Renal cortical epithelial cell (primary cell): ENCODE data around the gene C19orf44. TPM values are rescaled to one million over a fixed set of nuclear protein-coding genes. Genes with fewer than 3 reads are reported as not detected.
A peak's percentile ranks its signal among the peaks of the same experiment; 100 is the strongest.
"Not testable (repeated sequence)": the region's sequence is repeated elsewhere in the genome, so short reads cannot be mapped to it uniquely, and the experiment has no call there.

Experiments
- DNase-seq: peaks from one replicate; pipeline ENCODE4 v3.0.0-alpha.2; 2011; ENCODE audit warnings: low read depth
- total RNA-seq: library from RNA; depleted of rRNA; stranded (reverse); fragments of >200 nt; gene quantifications from 2 replicates; pipeline ENCODE4 v1.2.3, GENCODE V29; 2014

C19orf44 gene
- total RNA-seq, 1 donor from 2014 or later, result 11.3 TPM

DNA sequence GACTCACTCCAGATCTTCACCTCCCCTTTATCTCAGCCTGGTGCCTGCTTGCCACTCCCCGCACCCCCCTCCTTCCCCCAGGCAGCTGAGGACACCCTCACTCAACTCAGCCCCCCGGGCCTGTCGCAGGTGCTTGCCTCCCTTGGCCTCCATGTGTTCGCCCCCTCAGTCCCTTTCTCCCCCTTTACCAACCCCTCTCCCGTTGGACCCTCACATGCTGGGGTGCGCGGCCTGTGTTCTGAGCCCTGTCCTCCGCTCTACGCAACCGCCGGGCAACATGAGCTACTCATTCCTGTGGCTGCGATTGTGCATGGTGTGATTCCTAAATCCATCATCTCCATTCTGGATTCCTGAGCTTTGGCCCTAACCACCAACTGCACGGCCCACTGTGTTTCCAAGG lies 40.9 kb downstream of the C19orf44 start:
- no peak for DNase-seq

DNA sequence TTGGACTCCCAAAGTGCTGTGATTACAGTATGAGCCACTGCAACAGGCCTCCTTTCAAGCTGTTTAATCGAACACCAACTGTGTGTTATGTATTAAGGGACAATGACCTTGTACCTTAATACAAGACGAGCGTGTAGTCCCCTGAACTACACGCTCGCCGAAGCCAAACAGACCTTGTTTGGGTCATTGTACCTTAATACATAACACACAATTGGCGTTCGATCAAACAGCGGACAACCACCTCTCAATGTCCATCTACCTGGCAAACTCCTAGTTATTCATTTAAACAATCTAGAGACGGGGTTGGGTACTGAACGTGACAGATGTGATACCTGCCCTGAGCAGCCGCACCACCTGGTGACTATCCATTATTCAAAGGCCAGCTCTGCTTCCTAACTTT lies 44.8 kb downstream of the C19orf44 start:
- DNase-seq, result no peak

DNA sequence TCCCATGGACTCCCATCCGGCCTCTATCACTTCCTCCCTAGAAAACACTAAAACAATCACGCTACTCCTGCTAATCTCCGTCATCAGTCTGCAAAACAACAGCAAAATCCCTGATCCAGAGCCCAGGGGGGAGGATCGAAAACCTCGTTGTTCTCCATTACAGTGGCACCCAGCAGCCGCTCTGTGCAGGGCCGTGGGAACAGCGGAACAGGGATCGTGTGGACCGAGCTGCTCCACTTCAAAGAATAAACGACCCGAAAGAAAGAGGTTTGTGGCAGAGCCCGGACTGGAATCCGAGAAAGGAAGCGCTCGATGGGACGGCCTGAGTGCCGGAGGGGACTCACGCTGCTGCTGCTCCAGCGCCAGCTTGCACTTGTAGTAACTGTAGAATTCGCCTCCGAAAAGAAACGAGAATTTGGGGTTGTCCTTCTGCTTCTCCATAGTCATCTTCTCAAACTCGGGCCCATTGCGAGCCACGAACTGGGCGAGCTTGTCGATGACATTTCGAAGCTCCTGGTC lies 45.4 kb downstream of the C19orf44 start:
- no peak for DNase-seq

DNA sequence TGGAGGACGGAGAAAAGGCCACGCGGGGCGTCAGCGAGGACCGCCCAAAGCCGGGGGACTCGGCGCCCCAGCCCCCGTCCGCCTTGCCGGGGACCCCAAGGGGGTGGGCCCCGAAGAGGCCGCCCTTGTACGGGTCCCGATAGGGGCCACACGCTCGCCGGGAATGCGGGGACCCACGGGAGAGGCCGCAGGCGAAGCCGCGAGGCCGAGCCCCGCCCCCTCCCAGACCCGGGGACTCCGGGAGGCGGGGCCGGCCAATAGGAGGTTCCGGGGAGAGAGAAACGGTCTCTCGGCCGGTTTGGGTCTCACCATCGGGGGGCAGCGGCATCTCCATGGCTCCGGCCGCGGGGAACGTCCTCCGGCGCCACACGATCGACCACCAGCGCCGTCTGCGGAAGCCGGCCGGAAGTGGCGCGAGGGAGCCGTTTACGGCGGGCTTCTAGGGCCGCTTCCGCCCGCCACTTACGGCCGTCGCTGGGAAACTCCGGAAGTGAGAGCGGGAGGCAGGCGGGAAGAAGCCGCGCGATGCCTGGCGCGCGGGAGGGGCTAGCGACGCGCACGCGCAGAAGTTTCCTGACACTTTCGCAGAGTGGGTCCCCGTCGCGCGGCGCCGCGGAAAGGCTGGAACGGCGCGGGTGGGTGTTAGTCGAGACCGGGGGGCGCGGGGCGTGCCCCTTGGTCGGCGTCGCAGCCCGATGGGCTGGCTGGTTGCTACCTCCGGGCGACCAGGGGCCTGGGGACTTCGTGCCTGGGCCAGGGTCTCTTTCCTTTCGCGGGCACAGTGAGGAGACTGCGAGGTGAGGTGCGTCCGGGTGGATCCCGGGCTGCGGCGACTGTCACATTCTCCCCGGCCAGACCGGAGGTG lies 46.1 kb downstream of the C19orf44 start, which contains the start of gene CHERP:
Gene CHERP (minus strand): TSS at position 393 of the 865 bp plus-strand sequence. CDS start 59 bp downstream, at position 334.
- peak; percentile 78 for DNase-seq

DNA sequence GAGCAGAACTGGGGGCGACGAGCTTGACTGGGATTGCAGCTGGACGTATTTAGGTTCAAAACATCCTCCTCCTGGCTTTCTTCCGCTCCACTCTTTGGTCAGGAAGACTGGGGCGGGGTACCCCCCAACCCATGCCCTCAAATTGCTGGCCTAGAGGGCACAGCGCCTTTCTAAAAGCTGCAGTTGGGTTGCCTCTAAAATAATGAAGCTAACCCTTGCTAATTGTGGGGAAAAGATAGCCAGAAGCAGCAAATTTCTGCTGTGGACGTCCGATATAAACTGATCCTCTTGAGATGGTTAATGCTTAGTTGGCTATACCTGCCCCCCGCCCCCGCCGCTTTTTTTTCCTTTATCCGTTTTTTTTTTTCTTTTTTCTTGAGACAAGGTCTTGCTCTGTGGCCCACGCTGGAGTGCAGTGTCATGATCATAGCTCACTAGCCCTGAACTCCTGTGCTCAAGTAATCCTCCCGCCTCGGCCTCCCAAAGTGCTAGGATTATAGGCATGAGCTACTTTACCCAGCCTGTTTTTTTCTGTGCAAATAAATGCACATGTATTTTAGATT lies 46.8 kb downstream of the C19orf44 start:
- DNase-seq, result no peak

DNA sequence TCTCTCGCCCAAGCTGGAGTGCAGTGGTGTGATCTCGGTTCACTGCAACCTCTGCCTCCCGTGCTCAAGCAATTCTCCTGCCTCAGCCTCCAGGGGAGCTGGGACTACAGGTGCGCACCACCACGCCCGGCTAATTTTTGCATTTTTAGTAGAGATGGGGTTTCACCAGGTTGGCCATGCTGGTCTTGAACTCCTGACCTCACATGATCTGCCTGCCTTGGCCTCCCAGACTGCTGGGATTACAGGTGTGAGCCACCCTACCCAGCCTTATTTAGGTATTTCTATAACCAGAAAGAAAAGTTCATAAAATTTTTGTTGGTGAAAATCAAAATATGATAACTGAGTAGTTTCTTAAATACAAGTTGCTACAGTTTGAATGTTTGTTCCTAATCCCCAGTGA lies 47.5 kb downstream of the C19orf44 start:
- not testable (repeated sequence) for DNase-seq

DNA sequence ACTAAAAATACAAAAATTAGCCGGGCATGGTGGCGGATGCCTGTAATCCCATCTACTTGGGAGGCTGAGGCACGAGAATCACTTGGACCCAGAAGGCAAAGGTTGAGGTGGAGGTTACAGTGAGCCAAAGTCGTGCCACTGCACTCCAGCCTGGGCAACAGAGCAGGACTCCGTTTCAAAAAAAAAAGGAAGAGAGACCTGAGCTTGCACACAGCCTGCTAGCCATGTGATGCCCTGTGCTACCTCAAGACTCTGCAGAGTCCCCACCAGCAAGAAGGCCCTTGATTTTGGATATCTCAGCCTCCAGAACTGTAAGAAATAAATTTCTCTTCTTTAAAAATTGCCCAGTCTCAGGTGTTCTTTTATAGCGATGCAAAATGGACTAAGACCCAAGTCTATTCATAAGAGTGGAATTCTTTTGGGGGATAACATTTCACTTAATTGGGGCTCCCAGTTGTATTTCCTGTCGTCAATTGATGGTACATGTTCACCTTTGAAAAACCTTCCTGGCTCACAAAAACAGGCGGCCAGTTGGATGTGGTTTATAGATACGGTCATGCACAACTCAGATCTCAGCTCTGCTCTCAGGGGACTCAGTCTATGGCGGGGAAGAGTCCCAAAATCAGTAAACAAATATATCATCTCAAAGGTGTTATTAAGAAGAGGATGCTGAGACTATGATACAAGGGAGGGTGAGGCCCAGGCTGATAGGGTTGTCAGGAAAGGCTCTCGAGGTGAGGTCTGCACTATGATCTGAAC lies 48.5 kb downstream of the C19orf44 start:
- no peak for DNase-seq

DNA sequence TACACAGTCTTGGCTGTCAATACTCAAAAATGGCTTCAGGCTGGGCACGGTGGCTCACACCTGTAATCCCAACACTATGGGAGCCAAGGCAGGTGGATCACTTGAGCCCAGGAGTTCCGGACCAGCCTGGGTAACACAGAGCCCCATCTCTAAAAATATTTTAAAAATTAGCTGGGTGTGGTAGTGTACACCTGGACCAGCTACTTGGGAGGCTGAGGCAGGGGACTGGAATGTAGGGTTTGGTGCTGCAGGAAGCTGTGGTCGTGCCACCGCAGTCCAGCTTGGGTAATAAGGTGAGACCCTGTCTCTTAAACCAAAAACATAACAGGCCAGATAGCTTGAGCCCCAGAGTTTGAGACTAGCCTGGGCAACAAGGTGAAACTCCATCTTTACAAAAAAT lies 52.8 kb downstream of the C19orf44 start:
- no peak for DNase-seq

DNA sequence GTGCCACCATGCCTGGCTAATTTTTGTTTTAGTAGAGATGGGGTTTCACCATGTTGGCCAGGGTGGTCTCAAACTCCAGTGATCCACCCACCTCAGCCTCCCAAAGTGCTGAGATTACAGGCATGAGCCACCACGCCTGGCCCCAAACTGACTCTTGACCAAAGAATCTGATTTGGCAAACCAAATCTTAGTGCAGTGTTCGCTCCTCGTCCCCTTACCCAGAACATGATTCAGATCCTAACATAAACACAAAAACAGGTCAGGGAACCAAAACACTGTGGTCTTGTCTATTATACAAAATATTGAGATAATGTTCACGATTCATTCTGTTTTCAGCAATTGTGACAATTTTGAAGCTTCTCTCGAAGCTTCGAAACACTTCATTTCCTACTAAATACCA lies 55.7 kb downstream of the C19orf44 start:
- not testable (repeated sequence) for DNase-seq

DNA sequence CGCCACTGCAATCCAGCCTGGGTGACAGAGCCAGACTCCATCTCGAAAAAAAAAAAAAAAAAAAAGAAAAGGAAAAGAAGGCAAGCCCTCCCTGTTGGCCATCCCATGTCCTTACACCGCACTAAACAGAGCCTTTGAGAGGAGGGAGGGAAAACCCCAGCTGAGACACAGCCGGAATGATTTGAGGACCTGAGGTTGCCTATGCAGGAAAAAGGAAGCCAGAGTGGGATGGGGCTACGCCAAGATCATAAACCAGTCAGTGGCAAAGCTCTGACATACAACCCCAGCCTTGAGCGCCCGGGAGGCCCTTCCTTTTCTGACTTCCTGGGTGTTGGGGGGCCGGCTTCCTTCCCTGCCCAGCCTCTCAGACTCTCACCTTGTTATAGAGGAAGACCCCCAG lies 58.6 kb downstream of the C19orf44 start:
- DNase-seq, result no peak

DNA sequence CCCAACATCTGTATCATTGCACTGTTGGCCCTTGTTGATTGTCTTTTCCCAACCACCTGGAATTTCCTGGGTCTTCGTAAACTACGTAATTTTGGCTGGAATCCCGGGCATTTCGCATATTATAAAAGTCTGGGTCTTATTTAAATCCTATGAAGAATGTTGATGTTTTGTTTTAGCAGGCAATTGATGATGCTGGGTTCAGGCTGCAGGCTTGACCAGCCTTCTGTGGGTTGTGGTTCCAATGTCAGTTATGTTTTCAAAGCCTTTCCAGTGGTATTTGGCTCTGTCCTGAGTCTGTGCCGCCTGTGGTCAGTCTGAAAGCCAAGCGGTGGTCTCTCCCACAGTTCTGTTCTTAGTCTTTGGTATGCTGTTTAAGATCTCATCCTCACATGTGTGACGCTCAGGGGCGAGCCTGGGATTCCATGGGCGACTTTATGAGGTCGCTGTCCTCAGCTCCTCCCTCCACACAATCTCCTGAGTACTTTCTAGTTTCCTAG lies 63.6 kb downstream of the C19orf44 start:
- DNase-seq, result no peak

DNA sequence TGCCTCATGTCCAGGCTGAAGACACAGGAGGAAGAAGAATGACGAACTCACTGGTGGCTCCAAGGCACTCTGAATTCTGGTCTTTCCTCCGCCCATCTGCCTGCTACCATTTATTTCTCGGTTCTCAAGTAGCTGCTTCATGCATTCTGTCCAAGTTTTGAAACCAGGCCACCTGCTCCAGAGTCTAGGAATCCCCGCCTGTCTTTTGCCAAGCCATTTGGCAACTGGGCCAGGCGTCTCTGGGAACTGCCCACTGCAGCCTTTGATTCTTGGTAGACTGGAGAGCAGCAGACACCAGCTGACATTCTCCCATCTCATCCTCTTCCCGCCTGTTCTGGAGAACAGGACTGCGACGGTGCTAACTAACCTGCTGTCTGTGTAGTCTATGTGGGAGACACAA lies 65.2 kb downstream of the C19orf44 start:
- no peak for DNase-seq

DNA sequence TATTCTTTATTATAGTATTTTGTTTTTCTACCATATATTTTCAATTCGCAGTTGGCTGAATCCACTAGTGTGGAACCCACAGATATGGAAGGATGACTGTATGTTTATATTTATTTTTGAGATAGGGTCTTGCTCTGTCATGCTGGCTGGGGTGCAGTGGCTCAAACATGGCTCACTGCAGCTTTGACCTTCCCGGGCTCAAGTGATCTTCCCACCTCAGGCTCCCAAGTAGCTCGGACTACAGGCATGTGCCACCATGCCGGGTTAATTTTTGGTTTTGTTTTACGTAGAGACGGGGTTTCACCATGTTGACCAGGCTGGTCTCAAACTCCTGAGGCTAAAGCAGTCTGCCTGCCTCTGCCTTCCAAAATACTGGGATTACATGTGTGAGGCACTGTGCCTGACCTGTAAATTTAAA lies 66.4 kb downstream of the C19orf44 start:
- no peak for DNase-seq

DNA sequence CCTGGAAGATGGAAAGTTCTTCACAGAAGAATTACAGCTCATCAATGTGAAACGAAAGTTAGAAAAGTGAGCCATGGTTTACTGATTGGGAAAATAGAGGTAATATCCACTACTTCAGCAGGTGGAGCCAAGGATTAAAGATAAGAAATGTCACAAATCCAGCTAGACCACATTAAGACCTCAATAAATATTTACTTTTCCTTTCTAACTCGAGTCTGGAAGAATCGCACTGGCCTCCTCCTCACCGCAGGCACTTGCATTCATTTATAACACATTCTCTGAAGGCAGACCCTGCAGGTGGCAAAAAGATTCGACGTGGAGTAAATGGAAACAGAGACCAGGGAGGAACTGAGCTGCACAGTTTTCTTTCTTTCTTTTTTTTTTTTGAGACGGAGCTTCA lies 68.6 kb downstream of the C19orf44 start:
- no peak for DNase-seq

DNA sequence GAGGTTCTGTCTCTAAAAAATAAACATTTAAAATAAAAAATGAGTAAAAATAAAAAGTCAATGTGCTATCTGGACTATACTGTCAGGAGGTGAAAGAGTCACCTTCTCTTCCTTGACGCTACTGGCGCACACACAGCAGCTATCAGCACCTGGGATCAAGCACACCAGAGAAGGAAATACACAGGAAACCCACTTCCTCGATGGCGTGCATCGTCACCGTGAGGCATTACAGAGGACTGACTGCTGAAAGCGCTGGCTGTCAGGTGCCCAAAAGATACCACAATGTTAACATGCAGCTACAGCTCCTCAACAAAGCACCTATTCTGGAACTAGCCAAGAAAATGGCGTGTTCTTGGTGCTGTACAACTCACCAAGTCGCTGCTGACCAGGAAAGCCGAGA lies 70.0 kb downstream of the C19orf44 start:
- DNase-seq, result no peak

DNA sequence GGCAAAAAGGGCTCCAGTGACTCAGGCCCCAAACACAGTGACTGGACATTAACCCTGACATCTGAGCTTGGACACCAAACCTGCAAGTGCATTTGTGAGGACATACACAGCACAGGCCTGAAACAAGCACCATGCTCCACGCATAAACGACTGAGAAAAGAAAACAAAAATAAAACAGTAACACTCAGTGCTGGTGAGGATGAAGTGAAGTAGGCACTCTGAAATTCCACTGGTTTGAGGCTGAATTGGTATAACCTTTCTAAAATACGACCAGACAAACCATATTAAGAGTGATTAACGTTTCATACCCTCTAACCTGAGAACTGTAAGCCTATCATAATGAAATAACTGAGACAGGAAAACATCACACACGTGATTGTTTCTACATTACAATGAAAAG lies 70.5 kb downstream of the C19orf44 start:
- DNase-seq, result no peak

DNA sequence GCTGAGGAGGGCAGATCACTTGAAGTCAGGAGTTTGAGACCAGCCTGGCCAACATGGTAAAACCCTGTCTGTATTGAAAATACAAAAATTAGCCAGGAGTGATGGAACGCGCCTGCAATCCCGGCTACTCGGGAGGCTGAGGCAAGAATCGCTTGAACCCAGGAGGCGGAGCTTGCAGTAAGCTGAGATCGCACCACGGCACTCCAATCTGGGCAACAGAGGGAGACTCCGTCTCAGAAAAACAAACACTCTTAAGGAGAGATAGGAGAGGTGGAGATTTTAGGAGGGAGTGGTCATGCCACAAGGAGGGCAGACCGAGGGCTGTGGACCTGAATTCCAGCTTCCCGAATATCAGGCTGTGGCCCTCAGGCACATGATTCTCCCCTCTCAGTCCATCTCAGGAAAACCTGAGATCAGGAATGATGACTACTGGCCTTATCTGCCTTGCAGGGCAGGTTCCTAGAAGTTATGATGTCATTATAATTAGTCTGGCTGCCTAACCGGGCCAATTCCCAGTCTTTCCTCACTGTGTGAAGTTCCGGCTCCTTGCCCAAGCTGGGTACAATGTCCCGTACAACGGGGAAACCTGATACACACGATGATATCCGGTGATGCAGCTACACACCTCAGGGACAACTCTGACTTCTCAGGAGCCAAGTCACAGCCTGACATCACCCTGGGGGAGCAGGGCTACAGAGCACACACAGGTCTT lies 73.6 kb downstream of the C19orf44 start:
- DNase-seq, result no peak
